Kidney glomerular epithelial cell (primary cell): Measurements from ENCODE around the gene MXD1.
"Not testable (repeated sequence)": the region's sequence is repeated elsewhere in the genome, so short reads cannot be mapped to it uniquely, and the experiment has no call there.

ENCODE experiments used
- DNase-seq: peaks from one replicate; lab custom pipeline; 2025; lab: John Stamatoyannopoulos, UW

The MXD1 gene

DNA sequence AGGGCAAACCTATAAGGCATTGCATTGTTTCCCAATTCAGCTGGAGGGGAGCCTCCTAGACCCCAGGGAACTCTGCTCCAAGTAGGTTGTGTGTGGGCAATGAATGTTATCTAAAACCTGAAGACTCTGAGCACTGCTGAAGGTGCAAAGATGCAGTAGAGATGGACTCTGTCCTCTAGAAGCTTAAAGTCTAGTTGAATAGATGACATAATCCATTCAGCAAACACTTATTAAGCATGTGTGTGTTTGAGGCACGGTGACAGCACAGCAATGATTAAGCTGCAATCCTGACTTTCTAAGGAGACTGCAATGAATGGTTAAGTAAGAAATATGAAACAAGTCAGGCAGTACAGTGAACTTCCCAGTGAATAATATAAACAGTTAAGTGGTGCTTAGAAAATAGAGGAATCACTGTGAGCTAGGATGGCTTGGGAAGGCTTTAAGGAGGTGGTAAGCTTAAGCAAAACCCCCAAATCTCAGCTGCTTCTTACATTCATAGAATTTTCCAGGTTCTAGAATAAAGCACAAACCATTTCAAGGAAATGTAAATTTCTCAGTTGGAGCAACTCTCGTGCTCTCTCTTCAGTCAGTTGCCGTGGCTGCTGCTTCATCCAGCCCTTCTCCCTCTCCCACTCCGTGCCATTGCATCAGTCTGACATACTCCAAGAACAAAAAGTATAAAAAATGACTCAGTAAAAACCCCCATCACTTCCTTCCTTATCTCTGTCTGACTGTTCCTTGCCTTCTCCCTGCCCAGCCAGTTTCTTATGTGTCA lies 19.1 kb downstream of the MXD1 start:
- peak; percentile 87 for DNase-seq

DNA sequence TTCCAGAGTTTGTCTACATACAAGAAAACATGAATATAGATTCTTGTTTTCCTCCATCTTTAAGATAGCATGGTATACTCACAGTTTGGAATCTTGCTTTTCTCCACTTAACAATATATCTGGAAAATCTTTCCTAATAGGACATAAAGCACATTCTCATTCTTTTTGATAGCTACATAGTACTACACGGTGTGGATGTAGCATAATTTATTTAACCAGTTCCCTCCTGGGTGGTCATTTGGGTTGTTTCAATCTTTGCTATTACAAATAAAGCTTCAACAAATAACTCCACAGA lies 19.7 kb downstream of the MXD1 start:
- DNase-seq, result no peak

DNA sequence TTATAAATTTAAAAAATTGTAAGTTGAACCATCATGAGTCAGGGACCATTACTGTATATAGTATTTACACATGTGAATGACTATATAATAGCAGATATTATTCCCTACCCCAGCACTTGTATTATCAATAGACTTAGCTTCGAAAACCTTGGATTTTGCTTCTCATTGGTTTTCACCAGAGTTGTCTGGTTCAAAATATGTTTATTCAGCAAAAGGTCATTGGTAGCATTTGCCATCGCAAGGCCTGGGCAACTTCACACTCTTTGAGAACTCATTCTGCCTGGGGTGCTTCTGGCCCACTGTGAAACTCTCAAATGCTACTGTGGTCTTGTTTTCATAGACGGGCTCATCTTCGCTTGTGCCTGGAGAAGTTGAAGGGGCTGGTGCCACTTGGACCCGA lies 20.1 kb downstream of the MXD1 start:
- DNase-seq, result no peak

DNA sequence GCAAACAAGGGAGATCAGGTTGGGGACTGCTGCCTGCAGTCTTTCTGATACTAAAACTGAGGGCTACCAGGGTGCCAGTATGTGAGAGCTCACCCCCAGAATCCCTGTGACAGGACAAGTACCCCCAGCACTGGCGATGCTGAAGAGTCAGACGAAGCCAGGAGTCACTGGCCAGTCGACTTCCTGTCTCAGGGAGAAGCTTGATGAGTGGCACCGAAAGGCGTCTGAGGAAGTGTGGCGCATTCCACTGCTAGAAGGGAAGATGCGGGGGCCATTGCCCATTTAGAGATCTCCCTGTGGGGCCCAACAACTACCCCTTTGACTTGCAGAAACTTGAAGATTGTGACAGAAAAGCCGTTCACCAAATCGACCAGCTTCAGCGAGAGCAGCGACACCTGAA lies 22.0 kb downstream of the MXD1 start:
- no peak for DNase-seq

DNA sequence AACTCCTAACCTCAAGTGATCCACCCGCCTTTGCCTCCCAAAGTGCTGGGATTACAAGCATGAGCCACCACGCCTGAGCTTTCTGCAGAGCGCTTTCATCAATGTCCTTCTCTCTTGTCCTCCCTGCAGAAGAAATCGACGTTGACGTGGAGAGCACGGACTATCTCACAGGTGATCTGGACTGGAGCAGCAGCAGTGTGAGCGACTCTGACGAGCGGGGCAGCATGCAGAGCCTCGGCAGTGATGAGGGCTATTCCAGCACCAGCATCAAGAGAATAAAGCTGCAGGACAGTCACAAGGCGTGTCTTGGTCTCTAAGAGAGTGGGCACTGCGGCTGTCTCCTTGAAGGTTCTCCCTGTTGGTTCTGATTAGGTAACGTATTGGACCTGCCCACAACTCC lies 23.1 kb downstream of the MXD1 start:
- DNase-seq, result no peak

DNA sequence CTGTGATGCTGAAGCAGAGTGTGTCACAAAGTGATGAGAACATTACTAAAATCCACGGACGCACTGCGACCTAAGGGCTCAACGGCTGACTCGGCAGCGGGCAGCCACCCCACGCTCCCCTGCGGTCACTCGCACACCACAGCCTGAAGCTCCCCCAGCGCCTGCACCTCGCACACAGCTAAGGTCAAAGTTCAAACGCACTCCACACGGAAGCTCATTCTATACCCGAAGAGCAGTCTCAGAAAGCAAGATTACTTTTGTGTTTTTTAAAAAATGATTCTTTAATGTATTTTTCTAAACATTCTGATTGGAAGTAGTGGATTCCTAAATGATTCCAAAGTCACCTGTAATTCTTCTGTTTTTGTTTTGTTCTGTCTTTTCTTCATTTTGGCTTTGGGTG lies 24.8 kb downstream of the MXD1 start:
- no peak for DNase-seq

DNA sequence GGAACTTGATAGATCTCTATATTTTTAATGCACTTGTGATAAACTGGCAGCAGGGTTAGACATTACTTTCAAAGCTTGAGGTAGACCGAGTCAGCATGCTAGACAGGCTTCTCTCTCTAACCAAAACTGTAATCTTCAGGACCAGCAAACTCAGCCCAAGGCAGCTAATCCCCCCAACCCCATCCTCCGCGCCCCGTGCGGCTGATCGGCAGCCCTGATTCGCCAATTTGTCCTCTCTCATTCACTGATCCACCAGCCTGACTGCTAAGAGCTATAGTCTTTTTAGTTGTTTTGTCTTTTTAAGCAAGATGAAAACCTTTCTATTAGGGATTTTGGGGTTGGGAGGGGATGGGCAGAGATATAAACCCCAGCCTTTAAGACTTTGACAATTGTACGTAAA lies 25.8 kb downstream of the MXD1 start:
- DNase-seq, result no peak

DNA sequence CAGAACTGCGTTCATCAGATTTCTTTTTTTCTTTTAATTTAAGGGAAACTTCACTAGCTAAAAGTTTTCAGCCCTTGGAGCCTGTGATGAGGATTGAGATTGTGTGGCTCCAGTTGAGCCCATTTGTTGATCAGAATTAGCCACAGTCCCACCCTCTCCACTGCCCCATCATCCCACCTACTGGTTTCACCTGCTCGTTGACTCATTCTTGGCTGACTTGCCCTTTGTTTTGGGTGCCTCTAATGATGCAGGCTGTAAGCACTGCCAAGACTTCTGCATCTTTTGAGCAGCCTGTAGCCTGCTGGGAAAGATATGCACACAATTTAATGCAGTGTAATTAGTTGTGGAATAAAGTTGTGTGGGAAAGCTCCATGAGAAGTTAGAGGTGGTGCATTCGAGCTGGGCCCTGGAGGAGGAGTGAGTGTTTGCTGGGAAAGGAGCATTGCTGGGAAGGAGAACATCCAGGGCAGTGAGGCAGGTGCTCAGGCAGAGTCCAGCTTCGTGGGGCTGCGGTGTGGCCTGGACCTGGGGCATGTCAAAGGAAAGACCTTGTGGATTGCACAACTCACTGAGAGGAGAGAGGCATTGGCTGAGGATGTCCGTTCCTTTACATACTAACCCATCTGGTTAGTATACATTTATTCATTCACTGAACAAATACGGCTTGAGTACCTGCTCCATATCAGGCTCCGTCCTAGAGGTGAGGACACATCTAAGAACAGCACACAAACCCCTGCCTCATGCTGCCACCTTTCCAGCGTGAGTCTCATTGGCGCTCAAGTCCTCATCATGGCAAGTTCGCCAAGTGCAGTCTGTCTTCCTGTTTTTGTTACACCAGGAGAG lies 28.3 kb downstream of the MXD1 start:
- no peak for DNase-seq

DNA sequence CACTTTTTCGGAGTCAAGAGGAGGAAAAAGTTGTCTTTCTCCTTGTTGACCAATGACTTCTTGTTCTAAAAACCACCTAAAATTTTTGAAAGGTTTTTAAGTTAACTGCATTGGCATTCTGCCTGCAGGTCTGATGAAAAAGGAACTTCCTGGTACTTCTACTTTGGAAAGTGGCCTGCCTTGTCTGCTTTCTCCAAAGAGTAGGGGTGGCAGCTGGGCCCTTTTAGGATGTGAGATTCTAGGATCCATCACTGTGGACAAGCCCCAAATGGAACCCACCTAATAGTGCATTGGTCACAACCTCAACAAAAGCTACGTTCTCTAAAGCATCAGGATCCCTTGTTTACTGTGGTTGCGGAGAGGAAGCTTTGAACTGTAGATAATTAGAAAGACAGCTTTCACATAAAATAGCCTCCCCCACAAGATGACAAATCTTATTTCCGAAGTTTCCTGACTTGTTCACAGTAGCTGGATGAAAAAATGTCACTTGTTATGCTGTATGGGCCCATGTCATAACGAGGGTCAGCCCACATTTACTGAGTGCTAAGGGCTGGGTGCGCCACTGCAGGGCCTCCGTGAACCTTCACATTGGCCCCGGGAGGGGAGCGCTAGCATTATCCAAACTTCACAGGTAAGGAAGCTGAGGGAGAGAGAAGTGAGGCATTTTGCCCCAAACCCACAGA lies 29.1 kb downstream of the MXD1 start:
- DNase-seq, result no peak

DNA sequence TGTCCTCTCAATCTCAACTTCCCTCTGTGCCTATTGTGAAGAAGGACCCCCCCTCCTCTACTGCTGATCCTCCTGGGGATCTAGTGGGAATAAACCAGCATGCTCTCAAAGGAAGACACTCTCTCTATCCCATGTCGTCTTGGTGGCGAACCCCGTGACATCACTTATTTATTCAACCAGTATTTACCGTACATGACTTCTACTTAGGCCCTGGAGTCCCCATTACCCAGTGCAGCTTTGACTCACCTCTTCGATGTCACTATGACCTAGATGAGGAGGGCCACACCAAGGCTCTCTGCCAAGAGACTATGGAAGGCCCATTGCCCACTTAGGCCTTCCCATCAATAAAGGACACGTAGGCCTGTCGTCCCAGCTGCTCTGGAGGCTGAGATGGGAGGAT lies 29.8 kb downstream of the MXD1 start:
- DNase-seq, result no peak

DNA sequence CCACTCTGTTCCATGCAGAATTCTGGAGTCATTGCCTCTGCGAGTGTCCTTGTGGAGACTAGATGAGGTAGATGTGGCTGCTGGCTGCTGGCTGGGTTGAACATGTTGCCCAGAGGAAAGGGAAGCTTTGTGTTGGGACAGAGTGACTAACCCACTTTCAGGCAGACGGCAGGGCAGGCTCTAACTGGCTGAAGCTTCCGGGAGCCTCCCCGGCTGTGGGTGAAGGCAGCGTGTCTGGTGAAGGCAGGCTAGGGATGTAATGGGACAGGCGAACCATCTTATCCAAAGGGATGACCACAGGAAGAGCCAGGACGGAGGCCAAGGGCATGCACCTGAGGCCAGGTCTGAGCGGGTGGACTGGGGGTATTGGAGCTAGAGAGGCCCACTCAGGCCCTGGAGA lies 30.5 kb downstream of the MXD1 start:
- DNase-seq, result no peak

DNA sequence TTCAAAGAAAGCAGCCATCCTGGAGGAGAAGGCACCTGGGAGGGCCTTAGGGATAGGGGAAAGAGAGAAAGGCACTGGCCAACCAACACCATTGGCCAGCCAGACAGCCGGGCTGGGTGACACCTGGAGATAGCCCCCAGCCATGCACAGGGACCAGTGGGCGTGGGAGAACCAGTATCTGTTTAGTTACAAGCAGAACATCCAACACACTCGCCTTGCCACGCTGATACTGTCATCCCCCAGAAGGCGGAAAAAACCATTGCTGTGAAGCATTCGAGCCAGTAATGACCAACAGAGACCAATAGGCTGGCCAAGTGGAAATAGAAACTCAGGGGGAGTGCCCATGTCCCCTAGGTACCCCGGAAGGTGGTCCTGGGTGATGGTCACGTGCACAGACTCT lies 31.0 kb downstream of the MXD1 start:
- no peak for DNase-seq

DNA sequence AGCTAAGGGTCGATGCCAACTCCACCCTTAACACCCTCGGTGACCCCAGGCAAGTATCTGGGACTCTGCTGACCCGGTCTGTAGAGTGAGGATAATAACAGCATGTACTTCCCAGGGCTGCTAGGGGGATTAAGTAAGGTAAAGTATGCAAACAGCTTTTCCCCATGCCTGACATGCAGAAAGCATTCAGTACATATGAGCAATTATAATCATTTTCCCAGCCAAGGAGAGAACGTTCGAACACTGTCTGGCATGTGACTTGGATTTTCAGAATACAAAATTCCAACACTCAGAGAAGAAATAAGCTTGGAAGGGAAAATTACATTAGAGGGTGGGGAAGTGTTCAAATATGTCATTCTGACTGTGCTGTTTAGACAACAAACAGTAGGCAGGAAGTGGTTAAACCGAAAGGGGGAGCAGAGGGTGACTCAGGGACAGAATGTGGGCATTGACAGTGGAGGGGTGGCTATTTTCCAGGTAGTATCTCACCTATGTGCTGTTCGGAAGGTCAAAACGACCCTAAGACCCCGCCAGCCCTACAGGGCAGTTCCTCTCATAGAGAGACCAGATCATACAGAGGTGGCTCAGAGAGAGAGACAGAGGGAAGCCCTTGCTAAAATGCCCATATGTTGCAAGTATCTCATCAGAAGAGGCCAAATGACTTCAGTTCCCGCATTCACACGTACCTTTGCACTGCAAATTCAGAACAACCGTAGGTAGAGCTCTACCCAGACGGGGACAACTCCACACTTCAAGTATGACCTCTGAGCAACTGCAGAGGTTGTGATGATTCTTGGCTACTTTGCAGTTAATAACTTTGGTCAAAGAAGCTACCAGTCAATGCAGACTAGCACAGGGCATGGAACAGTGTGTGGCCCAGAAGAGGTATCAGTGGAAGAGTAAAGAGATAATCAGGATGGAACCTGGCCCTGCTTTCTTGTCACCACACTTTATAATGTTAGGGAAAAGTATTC lies 31.7 kb downstream of the MXD1 start:
- peak; percentile 58 for DNase-seq

DNA sequence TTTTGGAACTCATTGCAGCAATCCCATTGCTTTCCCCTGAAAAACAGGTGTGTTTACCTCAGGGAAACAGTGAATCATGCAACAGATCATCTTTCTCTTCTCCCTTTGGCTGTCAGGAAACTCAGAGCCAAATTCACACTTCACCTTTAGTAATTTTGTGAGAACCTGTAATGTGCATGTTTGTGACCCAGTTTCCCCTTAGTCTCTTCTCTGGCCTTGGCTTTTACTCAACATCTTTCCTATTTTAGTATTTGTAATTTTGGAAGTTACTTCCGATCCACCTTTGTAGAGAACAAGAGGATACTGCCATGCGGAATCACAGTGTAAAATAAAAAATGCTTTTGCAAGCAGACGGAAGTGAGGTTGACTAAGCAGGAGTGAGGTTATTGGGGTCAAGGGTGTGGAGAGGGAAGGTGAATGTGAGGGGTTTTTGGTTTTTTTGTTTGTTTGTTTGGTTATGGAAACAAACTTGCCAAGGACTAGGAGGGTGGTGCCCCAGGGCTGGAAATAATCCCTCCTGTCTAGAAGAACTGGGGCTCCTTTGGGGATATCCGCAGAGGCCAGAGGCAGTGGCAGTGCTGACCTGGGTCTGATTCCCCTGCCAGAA lies 32.5 kb downstream of the MXD1 start:
- DNase-seq, result no peak

DNA sequence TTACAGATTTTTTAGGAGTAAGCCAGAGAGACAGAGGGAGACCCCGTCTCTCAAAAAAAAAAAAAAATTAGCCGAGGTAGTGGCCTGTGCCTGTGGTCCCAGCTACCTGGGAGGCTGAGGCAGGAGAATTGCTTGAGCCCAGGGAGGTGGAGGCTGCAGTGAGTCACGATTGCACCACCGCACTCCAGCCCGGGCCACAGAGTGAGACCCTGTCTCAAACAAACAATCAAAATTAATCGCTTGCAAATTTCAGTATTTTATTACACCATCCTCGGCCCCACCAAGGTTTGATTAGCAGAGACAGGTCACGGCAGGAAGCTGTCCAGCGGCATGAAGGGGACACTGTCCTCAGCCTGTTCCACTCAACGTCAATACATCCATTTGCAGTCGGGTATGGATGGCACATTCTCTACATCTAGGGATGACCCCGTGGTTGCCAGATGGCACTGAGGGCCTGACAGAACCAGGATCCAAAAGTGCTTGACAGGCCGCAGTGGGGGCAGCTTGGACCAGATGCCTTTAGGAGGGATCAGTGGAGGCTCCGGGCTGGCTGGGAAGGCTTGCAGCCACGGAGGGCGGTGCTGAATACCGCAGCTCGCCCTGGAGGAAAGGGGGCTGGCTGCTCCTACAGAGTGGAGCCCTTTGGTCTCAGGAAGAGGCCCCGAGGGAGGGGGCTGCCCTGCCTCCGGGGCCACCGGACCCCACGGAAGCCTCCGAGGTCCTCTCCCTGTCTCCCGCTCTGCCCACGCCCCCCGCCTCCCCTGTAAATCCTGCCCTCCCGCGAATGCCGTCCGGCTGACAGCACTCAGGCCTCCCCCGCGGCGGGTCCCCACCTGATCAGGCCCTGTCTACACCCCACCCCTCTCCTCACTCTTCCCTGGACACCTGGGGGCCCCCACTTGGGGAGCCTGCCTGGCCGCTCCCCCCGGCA lies 33.4 kb downstream of the MXD1 start:
- DNase-seq, result no peak

DNA sequence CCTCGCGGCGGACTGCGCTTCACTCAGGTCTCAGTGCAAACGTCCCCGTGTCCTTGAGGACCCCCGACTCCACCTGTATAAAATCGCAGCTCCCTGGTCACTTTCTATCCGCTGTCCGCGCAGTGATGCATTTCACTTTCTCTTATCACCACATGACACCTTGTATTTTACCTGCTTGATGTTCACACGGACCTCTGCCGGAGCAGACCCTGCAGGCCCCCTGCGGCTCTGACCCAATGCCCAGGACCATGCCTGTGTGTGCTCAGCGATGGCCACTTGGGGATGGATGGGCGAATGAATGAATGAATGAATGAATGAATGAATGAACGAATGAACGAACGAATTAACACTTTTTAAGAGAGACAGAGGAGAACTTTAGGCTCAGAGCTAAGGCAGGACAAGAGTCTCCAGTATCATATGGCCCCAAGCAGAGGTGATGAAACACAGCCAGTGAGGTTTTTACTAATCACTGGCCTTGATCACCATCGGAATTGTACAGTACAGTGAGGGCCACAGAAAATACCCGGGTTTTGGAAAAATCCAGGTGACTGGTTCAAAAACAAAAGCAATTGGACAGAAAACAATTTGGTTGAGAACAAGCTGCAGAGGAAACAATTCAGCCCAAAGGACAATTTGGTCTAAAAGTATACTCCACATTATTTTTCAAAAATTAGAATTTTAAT lies 34.2 kb downstream of the MXD1 start:
- no peak for DNase-seq

DNA sequence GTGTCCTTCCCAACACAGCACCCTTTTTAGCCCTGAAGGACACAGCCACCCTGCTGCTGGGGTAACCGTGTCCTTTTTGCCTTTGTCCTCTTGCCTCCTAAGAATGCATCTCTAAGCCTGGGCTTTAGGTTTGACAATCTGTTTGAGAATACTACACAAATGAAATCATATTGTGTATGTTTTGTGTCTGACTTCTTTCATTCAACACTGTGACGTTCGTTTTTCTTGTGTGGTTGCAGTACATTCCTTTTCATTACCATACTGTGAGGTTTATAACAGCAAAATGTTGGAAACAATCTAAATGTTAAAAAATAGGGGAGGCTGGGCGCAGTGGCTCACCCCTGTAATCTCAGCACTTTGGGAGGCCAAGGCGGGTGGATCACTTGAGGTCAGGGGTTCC lies 35.3 kb downstream of the MXD1 start:
- DNase-seq, result no peak

DNA sequence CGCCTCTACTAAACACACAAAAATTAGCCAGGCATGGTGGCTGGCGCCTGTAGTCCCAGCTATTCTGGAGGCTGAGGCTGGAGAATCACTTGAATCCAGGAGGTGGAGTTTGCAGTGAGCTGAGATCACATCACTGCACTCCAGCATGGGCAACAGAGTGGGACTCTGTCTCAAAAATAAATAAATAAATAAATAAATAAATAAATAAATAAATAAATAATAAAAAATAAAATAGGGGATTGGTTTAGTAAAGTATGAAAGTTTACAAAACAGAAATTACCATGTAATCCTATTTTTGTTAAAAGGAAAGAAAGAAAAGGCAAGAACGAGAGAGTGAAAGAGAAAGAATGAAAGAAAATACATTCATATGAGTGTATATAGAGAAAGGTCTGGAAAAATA lies 35.8 kb downstream of the MXD1 start:
- DNase-seq, result not testable (repeated sequence)

DNA sequence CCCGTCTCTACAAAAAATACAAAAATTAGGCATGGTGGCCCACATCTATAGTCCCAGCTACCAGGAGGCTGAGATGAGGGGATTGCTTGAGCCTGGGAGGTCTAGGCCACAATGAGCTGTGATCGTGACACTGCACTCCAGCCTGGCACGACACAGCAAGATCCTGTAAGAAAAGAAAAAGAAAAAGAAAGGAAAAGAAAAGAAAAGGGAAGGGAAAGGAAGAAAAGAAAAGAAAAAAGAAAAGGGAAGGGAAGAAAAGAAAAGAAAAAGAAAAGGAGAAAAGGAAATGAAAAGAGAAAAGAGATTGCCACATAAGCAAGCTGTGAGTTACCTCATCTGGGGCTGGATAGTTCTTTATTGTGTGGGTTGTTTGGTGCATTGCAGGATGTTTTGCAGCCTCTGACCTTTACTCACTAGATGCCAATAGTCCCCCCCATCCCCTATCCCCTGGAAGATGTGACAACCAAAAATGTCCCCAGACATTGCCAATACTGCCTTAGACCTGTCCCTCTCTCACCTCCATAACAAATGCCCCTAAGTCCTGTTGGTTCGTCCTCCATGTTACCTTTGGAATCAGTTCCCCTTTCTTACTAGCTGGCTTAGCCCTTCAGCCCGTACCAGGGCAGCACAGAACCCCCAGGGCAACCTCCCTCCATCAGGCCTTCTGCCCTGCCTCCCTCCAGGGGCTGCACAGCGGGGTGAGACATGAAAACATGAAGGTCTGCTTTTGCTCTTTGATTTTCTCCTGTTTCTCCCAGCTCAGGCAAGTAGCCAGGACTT lies 37.6 kb downstream of the MXD1 start:
- no peak for DNase-seq
